Epithelial cell of proximal tubule (primary cell): ENCODE results near the gene CEP63. TPM values are rescaled to one million over a fixed set of nuclear protein-coding genes. Genes with fewer than 3 reads are reported as not detected.

Experiments used
- DNase-seq: peaks from one replicate; pipeline ENCODE4 v3.0.0-alpha.2; 2011; ENCODE audit warnings: low read depth
- H3K4me3 ChIP-seq: 2 replicates; pipeline ENCODE4 v1.5.1; 2011; ENCODE audit warnings: low read depth, mild to moderate bottlenecking, low read length
- total RNA-seq: library from RNA; depleted of rRNA; stranded (reverse); fragments of >200 nt; gene quantifications from 2 replicates; pipeline ENCODE4 v1.2.3, GENCODE V29; 2015
- TF ChIP-seq, protein P1 (sequence below): conservative IDR thresholded peaks from 2 replicates; pipeline ENCODE4 v1.5.1; 2012; ENCODE audit warnings: low read depth, mild to moderate bottlenecking, low read length

Gene CEP63
- total RNA-seq, 1 donor from 2014 or later, result 21.4 TPM

DNA sequence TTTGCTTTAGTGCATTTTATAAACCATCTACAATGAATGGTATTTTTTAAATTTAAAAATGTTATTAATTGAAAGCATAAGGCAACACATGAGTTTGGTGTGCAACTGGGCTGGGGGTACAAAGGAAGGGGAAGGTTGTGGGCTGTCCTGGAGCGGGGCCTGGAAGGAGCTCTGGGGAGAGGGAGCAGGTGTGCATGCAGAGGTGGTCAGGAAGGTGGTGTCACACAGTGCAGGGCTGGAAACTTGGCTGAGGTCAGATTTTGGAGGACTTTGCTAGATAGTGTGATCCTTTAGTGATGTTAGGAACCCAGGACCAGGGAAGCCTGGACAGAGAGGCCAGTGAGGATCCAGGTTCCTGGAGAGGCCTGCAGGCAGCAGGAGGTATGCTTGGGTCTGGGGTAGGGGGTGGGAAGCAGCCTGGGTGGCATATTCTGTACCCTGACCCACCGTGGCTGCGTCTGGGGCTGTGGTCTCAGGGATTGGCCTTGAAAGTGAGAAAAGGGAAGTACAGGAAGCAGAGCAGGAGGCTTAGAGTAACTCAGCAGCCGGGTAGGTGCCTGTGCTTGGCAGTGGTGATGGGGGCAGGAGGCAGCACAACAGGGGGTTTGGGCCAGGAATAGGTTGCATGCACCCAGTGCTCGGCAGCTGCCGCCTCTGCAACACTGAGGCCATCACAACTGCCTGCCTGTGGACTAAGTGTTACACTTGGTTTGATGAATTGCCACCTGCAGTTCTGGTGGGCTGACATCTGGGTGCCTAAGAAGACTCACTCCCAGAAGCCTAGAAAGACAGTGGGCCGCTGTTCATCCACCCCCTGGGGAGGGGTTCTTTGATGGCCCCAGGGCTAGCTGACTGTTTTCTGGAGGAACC lies 132.0 kb downstream of the CEP63 start:
- no peak overlapping the region for H3K4me3 ChIP-seq
- no peak for DNase-seq
- TF ChIP-seq, protein P1, sequence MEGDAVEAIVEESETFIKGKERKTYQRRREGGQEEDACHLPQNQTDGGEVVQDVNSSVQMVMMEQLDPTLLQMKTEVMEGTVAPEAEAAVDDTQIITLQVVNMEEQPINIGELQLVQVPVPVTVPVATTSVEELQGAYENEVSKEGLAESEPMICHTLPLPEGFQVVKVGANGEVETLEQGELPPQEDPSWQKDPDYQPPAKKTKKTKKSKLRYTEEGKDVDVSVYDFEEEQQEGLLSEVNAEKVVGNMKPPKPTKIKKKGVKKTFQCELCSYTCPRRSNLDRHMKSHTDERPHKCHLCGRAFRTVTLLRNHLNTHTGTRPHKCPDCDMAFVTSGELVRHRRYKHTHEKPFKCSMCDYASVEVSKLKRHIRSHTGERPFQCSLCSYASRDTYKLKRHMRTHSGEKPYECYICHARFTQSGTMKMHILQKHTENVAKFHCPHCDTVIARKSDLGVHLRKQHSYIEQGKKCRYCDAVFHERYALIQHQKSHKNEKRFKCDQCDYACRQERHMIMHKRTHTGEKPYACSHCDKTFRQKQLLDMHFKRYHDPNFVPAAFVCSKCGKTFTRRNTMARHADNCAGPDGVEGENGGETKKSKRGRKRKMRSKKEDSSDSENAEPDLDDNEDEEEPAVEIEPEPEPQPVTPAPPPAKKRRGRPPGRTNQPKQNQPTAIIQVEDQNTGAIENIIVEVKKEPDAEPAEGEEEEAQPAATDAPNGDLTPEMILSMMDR, result no peak

DNA sequence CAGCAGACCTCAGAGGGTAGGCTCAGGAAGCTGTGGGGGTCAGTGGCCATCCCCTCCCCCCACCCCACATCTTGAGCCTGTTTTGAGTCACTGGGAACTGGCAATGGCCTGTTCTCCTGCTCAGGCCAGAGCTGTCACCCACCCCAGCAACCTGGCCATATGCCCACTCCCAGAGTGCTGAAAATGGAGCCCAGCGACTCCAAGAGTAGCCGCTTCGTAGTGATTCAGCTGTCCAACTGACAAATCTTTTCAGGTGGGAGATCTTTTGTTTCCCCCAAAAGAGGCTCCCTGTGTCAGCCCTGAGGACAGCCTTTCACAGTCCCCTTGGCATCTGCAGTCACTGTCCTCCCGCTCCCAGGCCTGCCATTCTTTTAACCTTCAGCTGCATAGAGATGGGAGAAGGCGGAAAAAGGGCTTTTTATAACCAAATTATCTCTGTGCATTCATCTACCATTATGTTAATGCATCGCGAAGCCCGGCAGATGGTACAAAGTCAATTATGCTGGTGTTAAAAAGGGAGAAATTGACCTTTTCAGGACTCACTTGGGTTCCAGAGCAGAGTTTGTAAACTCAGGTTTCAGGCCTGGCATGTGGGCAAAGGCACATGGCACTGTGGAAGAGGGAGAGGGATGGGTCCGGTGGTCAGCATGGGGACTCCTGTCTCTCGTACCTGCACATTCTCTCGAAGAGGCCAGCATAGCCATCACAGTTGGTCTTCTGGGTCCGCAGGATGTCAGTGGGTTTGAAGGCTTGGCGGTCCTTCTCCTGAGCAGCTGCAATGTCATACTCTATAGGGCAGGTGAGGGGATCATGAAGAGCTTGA lies 132.8 kb downstream of the CEP63 start:
- no peak for DNase-seq
- H3K4me3 ChIP-seq, result no peak overlapping the region
- TF ChIP-seq, protein P1, result no peak

DNA sequence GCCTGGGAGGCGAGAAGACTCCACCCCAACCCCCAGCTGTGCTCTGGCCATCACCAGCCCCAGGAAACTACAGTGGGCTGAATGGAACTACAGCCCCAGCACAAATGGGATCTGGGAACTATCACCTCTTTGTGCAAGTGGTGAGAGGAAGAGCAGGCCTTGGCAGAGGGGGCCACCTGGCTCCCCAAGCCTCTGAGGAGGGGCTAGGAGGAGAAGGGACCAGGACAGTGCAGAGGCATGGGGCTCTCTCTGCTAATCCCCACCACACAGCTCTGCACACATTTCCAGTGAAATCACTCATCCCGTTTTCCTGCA lies 133.4 kb downstream of the CEP63 start:
- no peak for DNase-seq
- TF ChIP-seq, protein P1, result no peak
- H3K4me3 ChIP-seq, result no peak overlapping the region

DNA sequence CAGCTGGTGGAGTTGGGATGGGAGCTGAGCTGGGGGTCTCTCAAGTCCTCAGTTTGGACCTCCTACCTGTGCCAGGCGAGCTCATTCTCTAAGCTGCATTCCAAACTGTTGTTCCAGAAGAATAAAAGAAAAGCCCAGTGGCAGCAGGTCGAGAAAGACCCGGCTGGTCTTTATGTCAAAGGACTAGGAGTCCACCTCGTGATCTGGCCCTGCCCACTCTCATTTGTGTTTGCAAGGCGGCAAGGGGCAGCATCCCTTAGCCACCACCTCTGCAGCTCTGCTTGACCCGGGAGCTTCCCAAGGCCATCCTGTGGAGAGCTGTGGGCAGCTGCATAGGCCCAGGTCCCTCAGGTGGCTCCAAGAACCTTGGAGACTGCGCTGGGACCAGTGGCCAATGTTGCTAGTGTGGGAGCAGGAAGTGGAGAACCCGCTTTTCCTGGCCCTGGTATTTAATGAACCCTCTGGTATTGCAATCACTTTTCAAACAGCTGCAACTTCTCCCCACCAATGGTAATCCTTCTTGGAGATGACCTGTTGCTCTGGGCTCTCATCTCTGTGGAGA lies 134.1 kb downstream of the CEP63 start:
- TF ChIP-seq, protein P1, result no peak
- no peak for DNase-seq
- no peak overlapping the region for H3K4me3 ChIP-seq

DNA sequence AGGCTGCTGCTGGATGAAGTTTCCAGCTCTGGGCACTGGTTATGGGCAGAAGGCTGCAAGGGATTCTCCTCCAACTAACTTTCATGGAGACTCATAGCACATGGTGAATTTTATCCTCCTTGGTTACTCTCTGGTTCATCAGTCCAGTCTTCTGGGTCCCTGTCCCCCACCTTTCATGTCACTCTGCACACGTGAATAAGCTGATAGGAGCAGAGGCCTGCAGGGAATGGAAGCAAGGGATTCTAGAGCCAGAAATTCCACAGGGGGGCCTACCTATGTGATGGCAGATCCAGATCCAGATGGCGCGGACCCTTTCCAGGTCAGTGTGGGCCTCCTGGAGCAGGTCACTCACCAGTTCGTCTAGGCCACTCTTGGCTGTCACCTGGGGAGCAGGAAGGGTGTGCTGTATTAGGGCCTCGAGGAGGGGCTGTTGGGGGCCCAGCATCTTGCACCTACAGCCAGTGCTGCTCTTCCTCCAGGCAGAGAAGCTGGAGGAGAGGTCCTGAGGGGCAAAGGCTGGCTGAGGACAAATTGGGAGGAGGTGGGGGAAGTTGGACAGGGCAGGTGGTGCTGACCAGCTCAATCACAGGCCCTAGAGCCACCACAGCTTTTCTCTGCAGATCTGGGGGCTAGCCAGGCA lies 134.7 kb downstream of the CEP63 start:
- DNase-seq, result no peak
- TF ChIP-seq, protein P1, result no peak
- no peak overlapping the region for H3K4me3 ChIP-seq

DNA sequence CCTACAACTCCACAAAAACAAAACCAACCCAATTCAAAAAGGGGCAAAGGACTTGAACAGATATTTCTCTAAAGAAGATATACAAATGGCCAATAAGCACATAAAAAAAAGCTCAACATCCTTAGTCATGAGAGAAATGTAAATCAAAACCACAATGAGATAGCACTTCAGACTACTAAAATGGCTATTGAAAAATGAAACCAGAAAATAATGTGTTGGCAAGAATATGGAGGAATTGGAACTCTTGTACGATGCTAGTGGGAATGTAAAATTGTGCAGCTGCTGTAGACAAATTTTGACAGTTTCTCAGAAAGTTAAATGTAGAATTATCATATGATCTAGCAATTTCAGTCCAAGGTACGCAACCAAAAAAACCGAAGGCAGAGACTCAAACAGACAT lies 136.0 kb downstream of the CEP63 start:
- no peak for DNase-seq
- H3K4me3 ChIP-seq, result no peak overlapping the region
- TF ChIP-seq, protein P1, result no peak
